Measurements from ENCODE around the gene TESK1.
"Not testable (repeated sequence)": the region's sequence is repeated elsewhere in the genome, so short reads cannot be mapped to it uniquely, and the experiment has no call there.

TESK1 gene

GRCh38 chr9:35579659-35580227 is 25.3 kb upstream of the TESK1 start:
- not testable (repeated sequence) for FAIRE-seq

DNA sequence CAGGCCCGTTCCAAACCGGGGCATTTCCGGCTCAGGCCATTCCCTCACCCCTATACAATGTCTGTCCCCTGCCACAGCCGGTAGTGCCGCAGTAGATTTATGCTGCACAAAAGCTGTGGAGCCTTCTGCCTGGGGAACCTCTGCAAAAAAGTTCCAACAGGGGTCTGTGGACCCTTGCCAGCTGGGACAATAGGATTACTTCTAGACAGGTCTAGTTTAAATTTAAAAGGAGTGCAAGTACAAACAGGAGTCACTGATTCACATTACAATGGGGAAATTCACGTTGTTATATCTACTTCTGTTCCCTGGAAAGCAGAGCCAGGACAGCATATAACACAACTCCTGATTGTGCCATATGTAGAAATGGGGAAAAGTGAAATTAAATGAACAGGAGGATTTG is 21.5 kb upstream of the TESK1 start:
- not testable (repeated sequence) for FAIRE-seq

- not testable (repeated sequence) for FAIRE-seq
Observed at GRCh38 chr9:35584681-35585080, 20.4 kb upstream of the TESK1 start.

- FAIRE-seq, result not testable (repeated sequence)
Observed at GRCh38 chr9:35588506-35588905, 16.6 kb upstream of the TESK1 start.

DNA sequence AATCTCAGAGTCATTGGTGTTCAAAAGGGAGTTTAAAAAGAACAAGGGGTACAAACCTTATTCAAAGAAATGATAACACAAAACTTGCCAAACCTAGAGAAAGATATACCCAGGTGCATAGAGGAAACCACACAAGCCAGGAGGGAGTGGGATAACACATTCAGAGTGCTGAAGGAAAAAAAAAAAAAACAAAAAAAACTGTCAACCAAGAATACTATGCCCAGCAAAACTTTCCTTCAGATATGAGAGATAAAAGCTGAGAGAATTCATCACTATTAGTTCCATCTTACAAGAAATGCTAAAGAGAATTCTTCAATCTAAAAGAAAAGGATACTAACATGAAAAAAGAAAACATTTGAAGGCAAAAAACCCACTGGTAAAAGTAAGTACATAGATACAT is 11.5 kb upstream of the TESK1 start:
- no peak for FAIRE-seq

DNA sequence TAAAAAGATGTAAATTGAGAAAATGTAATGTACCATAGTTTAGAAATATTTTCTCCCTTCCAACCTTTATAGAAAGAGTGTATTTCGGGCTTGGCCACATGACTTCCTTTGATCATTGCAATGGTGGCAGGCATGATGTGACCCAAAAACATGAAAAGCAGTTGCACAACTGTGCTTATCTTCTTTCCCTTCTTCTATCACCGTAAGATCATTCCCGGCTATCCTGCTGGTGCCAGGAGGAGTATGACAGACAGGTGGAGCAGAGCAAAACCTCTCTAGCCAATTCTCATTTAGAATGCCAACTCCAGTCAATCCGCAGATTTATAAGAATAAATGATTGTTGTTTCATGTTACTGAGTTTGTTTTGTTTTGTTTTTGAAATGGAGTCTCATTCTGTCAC is 10.6 kb upstream of the TESK1 start:
- FAIRE-seq, result no peak

DNA sequence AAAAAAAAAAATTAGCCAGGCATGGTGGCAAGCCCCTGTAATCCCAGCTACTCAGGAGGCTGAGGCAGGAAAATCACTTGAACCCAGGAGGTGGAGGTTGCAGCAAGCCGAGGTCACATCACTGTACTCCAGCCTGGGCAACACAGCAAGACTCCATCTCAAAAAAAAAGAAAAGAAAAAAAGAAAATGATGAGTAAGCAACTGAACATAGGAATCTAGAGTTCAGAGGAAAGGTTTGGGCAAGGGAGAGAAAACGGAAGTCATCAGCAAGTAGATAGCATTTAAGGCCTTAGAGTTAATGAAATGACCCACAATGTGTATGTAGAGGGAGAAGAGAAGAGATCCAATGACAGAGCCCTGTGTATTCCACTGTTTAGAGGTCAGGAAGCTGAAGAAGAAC is 8.2 kb upstream of the TESK1 start:
- not testable (repeated sequence) for FAIRE-seq

DNA sequence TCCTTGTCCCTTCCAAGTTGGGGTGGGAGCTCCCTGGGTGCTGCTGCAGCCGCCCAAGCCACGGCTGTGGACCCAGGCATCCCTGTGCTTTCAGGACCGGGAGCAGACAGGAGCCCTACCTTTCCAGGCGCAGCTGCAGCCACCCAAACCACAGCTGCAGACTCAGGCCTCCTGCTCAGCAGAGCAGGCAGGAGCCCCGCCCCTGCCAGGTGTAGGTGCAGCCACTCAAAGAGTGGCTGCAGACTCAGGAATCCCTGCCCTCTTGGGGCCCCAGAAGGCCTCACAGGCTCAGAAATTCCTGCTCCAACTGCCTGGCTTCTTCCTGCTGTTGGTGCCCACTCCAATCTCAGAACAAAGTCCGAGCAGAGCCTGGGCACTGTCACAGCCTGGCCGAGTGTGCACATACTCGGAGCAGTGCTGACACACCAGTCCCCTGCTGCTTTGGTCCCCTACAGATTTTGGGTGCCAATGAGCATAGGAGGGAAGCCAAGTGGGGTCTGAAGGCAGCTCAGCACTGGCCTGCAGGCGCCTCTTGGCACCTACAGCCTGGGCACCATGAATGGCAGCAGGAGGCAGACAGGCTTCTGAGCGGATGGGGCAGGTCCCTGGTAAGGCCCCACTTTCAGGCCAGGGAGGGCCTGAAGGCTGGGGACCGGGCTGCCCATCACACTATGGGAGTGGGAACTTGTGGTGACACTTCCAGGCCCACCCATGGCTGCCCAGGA is 6.0 kb upstream of the TESK1 start:
- FAIRE-seq, result no peak

GRCh38 chr9:35599763-35600604 is 5.1 kb upstream of the TESK1 start:
- FAIRE-seq, result no peak

GRCh38 chr9:35603506-35603985 is 1.5 kb upstream of the TESK1 start:
- FAIRE-seq, result no peak

DNA sequence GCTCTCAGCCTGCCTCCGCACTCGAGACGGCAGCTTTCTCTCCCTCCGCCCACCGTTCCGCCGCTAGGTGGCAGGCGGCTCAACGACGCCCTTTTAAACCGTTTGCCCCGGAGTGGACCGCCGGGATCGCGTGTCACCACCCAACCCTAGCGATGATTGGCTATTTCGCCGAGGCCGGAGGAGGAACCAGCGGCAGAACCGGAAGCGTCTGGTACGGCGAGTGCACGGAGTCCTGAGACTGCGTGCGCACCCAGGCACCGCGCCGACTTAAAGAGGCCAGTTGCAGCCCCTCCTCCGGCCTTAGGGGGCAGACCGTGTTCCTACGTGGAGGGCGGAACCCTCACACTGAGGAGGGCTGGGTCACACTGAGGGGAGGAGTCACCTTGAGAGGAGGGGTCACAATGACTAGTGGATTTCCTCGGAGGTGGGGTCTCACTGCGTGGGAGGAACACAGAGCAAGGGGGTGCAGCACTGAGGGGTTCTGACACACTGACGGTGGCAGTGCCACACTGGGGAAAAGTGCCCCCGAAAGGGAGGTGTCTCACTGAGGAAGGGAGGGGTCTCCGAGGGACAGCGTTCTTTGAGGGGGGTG is 980 bp upstream of the TESK1 start:
- peak; percentile 99 for FAIRE-seq

GRCh38 chr9:35605351-35606137 is 482 bp downstream of the TESK1 start:
- no peak for FAIRE-seq

DNA sequence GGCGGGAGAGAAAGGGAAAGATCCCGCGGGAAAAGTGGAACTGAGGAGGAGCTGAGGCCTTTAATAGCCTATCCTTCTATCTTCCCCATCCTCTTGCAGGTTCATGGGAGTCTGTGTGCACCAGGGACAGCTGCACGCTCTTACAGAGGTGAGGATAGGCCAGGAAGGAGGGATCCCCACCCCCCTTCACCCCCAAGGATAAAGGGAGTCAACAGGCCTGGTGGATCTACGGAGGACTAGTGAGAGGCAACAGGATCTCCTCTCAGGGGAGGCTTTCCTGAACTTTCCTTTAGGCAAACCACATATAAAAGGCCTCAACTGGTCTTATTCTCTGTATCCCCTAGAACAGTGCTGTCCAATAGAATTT is 1.1 kb downstream of the TESK1 start:
- FAIRE-seq, result no peak

DNA sequence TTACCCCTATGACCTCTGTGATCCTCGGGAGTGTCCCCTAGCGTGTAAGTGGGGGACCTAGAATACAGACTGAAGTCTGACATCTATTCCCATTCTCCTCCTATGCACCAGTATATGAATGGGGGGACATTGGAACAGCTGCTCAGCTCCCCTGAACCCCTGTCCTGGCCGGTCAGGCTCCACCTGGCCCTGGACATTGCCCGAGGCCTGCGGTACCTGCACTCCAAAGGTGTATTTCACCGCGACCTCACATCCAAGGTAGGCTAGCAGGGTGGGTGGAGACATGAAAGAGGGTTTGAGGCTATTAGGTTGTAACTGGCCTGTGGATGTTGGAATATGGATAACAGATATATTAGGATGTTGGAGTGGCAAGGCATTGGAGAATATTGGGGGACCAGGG is 1.7 kb downstream of the TESK1 start:
- no peak for FAIRE-seq

DNA sequence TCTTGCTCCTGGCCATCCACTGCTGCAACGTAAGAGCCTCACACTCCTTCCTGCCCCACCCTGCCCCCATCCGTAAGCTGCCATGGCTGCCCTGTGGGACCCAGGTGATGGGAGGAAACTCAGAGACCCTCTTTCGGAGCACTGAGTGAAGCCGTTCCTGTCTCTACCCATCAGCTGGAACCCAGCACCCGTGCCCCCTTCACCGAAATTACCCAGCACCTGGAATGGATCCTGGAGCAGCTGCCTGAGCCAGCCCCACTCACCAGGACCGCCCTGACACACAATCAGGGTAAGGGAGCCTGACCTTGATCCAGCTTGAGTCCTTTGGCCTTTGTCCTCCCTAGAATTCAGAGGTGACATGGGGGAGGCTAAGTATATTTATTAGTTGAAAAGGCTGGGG is 3.2 kb downstream of the TESK1 start:
- FAIRE-seq, result no peak

DNA sequence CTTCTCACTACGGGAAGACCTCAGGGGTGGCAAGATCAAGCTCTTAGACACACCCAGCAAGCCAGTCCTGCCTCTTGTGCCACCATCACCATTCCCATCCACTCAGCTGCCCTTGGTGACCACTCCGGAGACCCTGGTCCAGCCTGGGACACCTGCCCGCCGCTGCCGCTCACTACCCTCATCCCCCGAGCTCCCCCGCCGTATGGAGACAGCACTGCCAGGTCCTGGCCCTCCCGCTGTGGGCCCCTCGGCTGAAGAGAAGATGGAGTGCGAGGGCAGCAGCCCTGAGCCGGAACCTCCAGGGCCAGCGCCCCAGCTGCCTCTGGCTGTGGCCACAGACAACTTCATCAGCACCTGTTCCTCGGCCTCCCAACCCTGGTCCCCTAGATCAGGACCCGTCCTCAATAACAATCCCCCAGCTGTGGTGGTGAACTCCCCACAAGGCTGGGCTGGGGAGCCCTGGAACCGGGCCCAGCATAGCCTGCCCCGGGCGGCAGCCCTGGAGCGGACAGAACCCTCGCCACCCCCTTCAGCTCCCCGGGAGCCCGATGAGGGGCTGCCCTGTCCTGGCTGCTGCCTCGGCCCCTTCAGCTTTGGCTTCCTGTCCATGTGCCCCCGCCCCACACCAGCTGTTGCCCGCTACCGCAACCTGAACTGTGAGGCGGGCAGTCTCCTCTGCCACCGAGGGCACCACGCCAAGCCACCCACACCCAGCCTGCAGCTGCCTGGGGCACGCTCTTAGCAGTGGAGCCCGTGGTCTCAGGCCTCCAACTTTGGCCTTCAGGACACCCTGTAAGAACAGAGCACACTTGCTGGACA is 4.1 kb downstream of the TESK1 start:
- FAIRE-seq, result no peak

- no peak for FAIRE-seq
Observed at GRCh38 chr9:35609820-35610163, 4.7 kb downstream of the TESK1 start.

DNA sequence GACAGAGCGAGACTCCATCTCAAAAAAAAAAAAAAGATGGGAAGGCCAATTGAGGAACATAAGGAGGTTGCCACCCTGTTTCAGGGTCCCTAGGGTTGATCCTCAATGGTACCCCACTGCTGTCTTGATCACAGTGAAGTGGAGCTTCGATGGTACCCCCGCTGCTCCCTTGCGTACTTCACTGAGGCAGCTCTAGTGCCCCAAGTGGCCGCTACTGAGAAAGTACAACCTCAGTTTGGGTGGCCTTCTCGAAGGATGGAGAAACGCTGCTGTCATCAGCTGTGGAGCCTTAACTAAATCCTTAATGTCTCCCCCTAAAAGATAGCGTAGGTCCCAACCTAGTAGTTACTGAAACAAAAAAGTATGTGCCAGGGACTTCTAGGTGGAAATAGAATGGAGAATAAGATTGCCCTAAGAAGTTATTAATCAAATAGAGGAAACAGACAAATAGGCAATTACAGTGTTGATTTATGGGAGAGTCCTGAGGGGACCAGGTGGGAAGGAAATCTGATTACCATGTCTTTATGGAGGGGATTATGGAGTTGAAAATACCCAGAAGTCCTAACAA is 6.3 kb downstream of the TESK1 start:
- FAIRE-seq, result peak; percentile 41

- not testable (repeated sequence) for FAIRE-seq
Observed at GRCh38 chr9:35612066-35612465, 7.0 kb downstream of the TESK1 start.

DNA sequence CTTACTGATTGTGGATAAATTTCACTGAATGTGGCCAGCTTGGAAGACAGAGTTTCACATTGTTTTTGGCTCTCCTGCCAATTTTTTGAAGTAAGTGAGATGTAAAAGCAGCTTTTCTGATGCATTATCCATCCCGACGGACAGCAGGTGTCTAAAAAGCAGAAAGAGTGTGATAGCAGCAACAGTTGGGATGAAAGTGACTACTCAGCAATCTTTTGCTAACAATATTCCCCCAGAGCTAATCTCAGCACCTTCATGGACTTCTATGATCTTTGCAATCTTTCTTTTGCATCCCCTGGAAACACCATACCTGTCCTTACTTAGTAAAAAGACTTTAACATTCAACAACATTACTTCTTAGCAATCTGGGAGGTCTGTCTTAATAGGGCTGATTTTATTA is 7.8 kb downstream of the TESK1 start:
- no peak for FAIRE-seq

DNA sequence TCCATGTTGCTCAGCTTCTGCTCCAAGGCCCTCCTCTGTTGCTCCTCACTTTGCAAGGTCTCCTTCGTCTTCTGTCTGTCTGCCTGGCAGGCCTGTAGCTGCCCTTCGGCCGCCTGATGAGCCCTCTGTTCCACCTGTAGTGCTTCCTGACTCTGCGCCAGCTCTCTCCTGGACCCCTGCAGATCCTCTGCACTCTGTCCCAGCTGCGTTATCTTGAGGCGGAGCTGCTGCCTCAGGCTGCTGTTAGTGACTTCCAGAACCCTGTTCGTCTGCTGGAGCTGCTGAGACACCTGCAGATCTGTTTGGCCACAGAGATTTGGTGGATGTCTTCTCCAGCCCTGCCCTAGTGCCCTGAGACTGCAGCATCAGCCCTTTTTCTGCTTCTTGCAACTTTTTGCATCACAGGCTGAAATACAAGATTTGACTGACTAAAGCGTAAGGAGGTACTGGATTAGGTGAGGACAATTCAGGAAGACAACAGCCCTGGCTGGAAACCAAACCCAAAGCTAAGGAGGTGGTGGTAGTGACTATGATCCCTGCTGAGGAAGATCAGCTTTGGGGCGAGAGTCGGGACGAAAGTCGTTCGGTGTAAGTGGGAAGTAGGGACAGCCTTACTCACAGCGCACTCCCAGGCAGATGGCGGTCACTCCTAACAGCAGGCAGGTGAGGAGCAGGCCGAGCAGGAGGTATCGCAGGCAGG is 11.1 kb downstream of the TESK1 start:
- FAIRE-seq, result no peak

Measured in A204.1 (cell line).